SK-N-SH treated with all-trans-retinoic acid at 6 μM for 48 hours (cell line): ENCODE results near the gene SLC9B1.

ENCODE experiments used
- ARNTL ChIP-seq: fragments of 450-650 bp; formaldehyde crosslinking; IDR thresholded peaks from 2 replicates; pipeline ENCODE4 v1.5.0; 2020; ENCODE audit warnings: low read depth, mild to moderate bottlenecking, moderate library complexity, borderline replicate concordance
- ISL1 ChIP-seq: fragments of 250-450 bp; sonication (Bioruptor Pico); IDR thresholded peaks from 2 replicates; pipeline ENCODE4 v2.1.2; 2022; ENCODE audit warnings: mild to moderate bottlenecking, moderate library complexity
- ZFP30 ChIP-seq: fragments of 450-650 bp; formaldehyde crosslinking; IDR thresholded peaks from 2 replicates; pipeline ENCODE4 v1.5.0; 2022; ENCODE audit warnings: mild to moderate bottlenecking, moderate library complexity
- TF ChIP-seq, protein P1 (sequence below): fragments of 250-450 bp; sonication (Bioruptor Pico); IDR thresholded peaks from 2 replicates; pipeline ENCODE4 v1.8.0; 2020; ENCODE audit warnings: mild to moderate bottlenecking, moderate library complexity, borderline replicate concordance

DNA sequence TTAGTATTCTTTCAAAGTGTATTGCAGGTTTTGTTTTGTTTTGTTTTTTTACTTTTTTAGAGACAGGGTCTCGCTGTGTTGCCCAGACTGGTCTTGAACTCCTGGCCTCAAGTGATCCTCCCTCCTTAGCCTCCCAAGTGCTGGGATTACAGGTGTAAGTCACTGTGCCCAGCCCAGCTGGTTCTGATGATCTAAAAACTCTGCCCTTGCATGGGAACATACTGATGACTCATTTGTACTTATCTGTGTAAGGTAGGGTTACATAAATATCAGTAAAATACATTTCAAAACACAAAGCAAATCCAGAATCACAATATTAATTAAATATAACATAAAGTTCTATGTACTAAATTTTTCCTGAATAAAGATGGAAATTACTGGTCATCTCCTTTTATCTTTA lies 7.4 kb upstream of the SLC9B1 start:
- TF ChIP-seq ZFP30 (CRISPR knock-in tag): no peak
- TF ChIP-seq ARNTL (CRISPR knock-in tag): no peak
- TF ChIP-seq, protein P1, sequence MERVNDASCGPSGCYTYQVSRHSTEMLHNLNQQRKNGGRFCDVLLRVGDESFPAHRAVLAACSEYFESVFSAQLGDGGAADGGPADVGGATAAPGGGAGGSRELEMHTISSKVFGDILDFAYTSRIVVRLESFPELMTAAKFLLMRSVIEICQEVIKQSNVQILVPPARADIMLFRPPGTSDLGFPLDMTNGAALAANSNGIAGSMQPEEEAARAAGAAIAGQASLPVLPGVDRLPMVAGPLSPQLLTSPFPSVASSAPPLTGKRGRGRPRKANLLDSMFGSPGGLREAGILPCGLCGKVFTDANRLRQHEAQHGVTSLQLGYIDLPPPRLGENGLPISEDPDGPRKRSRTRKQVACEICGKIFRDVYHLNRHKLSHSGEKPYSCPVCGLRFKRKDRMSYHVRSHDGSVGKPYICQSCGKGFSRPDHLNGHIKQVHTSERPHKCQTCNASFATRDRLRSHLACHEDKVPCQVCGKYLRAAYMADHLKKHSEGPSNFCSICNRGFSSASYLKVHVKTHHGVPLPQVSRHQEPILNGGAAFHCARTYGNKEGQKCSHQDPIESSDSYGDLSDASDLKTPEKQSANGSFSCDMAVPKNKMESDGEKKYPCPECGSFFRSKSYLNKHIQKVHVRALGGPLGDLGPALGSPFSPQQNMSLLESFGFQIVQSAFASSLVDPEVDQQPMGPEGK (CRISPR knock-in tag): no peak
- TF ChIP-seq ISL1 (CRISPR knock-in tag): no peak
